ENCODE results near the gene ZBTB16. TPM values are rescaled to one million over a fixed set of nuclear protein-coding genes. Genes with fewer than 3 reads are reported as not detected.

ZBTB16 gene
- total RNA-seq, 1 donor from 2014 or later = 0.54 TPM

GRCh38 chr11:114121804-114122504 is 62.4 kb downstream of the ZBTB16 start:
- Mint-ChIP-seq H3K4me1 (ENCODE audit: unreplicated experiment) (peaks cover 5% of the 10 kb centered on the region), H3K27me3 (ENCODE audit: unreplicated experiment) (peaks cover 2% of the 10 kb centered on the region), H3K27ac (ENCODE audit: unreplicated experiment) (no peak overlapping the region), H3K9me3 (ENCODE audit: unreplicated experiment) (no peaks in the 10 kb centered on the region), H3K4me3 (ENCODE audit: unreplicated experiment) (no peak overlapping the region), H3K36me3 (ENCODE audit: low read depth, unreplicated experiment) (no peaks in the 10 kb centered on the region)
- TF ChIP-seq CTCF (IDR thresholded peaks at IDR 0.05; ENCODE audit: unreplicated experiment) = no peak
- DNase-seq (ENCODE audit: low spot score) = no peak

- no peak for TF ChIP-seq CTCF (IDR thresholded peaks at IDR 0.05; ENCODE audit: unreplicated experiment)
- H3K27ac Mint-ChIP-seq (ENCODE audit: unreplicated experiment) = no peak overlapping the region
- H3K36me3 Mint-ChIP-seq (ENCODE audit: low read depth, unreplicated experiment) = no peaks in the 10 kb centered on the region
- no peak for DNase-seq (ENCODE audit: low spot score)
- H3K4me3 Mint-ChIP-seq (ENCODE audit: unreplicated experiment) = no peak overlapping the region
- H3K4me1 Mint-ChIP-seq (ENCODE audit: unreplicated experiment) = peaks cover 5% of the 10 kb centered on the region
- peaks cover 4% of the 10 kb centered on the region for H3K27me3 Mint-ChIP-seq (ENCODE audit: unreplicated experiment)
- H3K9me3 Mint-ChIP-seq (ENCODE audit: unreplicated experiment) = no peaks in the 10 kb centered on the region
Measured at GRCh38 chr11:114122686-114123085, 63.2 kb downstream of the ZBTB16 start.

- no peak overlapping the region for H3K27ac Mint-ChIP-seq (ENCODE audit: unreplicated experiment)
- H3K4me1 Mint-ChIP-seq (ENCODE audit: unreplicated experiment) = peaks cover 5% of the 10 kb centered on the region
- peaks cover 4% of the 10 kb centered on the region for H3K27me3 Mint-ChIP-seq (ENCODE audit: unreplicated experiment)
- no peak for TF ChIP-seq CTCF (IDR thresholded peaks at IDR 0.05; ENCODE audit: unreplicated experiment)
- H3K36me3 Mint-ChIP-seq (ENCODE audit: low read depth, unreplicated experiment) = no peaks in the 10 kb centered on the region
- no peak overlapping the region for H3K4me3 Mint-ChIP-seq (ENCODE audit: unreplicated experiment)
- H3K9me3 Mint-ChIP-seq (ENCODE audit: unreplicated experiment) = no peaks in the 10 kb centered on the region
- no peak for DNase-seq (ENCODE audit: low spot score)
Measured at GRCh38 chr11:114123692-114124330, 64.3 kb downstream of the ZBTB16 start.

- no peak for TF ChIP-seq CTCF (IDR thresholded peaks at IDR 0.05; ENCODE audit: unreplicated experiment)
- Mint-ChIP-seq H3K27me3 (ENCODE audit: unreplicated experiment) (peaks cover 5% of the 10 kb centered on the region), H3K36me3 (ENCODE audit: low read depth, unreplicated experiment) (no peaks in the 10 kb centered on the region), H3K4me1 (ENCODE audit: unreplicated experiment) (peaks cover 5% of the 10 kb centered on the region), H3K27ac (ENCODE audit: unreplicated experiment) (no peak overlapping the region), H3K9me3 (ENCODE audit: unreplicated experiment) (no peaks in the 10 kb centered on the region), H3K4me3 (ENCODE audit: unreplicated experiment) (no peak overlapping the region)
- no peak for DNase-seq (ENCODE audit: low spot score)
Measured at GRCh38 chr11:114124601-114125144, 65.2 kb downstream of the ZBTB16 start.

GRCh38 chr11:114125531-114125930 is 66.0 kb downstream of the ZBTB16 start:
- H3K4me1 Mint-ChIP-seq (ENCODE audit: unreplicated experiment) = peaks cover under 1% of the 10 kb centered on the region
- no peak overlapping the region for H3K27ac Mint-ChIP-seq (ENCODE audit: unreplicated experiment)
- no peaks in the 10 kb centered on the region for H3K36me3 Mint-ChIP-seq (ENCODE audit: low read depth, unreplicated experiment)
- no peak overlapping the region for H3K4me3 Mint-ChIP-seq (ENCODE audit: unreplicated experiment)
- no peak for DNase-seq (ENCODE audit: low spot score)
- H3K27me3 Mint-ChIP-seq (ENCODE audit: unreplicated experiment) = peaks cover 6% of the 10 kb centered on the region
- no peak for TF ChIP-seq CTCF (IDR thresholded peaks at IDR 0.05; ENCODE audit: unreplicated experiment)
- no peaks in the 10 kb centered on the region for H3K9me3 Mint-ChIP-seq (ENCODE audit: unreplicated experiment)

All from endothelial cell (in vitro differentiated cells).